Skeletal muscle tissue (tissue), 4 donors: ENCODE data around the gene EMD. TPM values are rescaled to one million over a fixed set of nuclear protein-coding genes. Genes with fewer than 3 reads are reported as not detected.

Experiments
- H3K27ac ChIP-seq: one replicate; pipeline ENCODE4 v1.7.0; 2013; ENCODE audit warnings: mild to moderate bottlenecking, low read depth, low read length, inconsistent platforms
- H3K27me3 ChIP-seq, 3 donors: one replicate each; pipeline ENCODE4 v1.7.0; 2013; ENCODE audit warnings: low read length in 3 of 3; ENCODE audit not compliant: control insufficient read depth in 3 of 3, insufficient read depth in 3 of 3
- H3K36me3 ChIP-seq, 3 donors: one replicate each; pipeline ENCODE4 v1.7.0; 2013; ENCODE audit warnings: low read length in 3 of 3; ENCODE audit not compliant: control insufficient read depth in 3 of 3, insufficient read depth in 3 of 3
- H3K4me1 ChIP-seq, 3 donors: one replicate each; pipeline ENCODE4 v1.7.0; 2013; ENCODE audit warnings: low read length in 3 of 3, mild to moderate bottlenecking in 3 of 3; ENCODE audit not compliant: control insufficient read depth in 3 of 3, insufficient read depth in 3 of 3
- H3K4me3 ChIP-seq, 3 donors: one replicate each; pipeline ENCODE4 v1.7.0; 2013; ENCODE audit warnings: low read length in 3 of 3
- H3K9ac ChIP-seq, 3 donors: one replicate each; pipeline ENCODE4 v1.7.0; 2013; ENCODE audit warnings: low read length in 3 of 3, mild to moderate bottlenecking in 3 of 3, moderate library complexity in 2 of 3, low read depth in 1 of 3
- H3K9me3 ChIP-seq, 3 donors: one replicate each; pipeline ENCODE4 v1.7.0; 2013; ENCODE audit warnings: low read length in 3 of 3; ENCODE audit not compliant: control insufficient read depth in 3 of 3
- total RNA-seq: library from RNA; depleted of rRNA; stranded (reverse); fragments of >200 nt; gene quantifications from one replicate; pipeline ENCODE4 v1.2.3, GENCODE V29; 2014
- donor health status: Osteomylitis.

Gene EMD
- total RNA-seq, 1 donor from 2014 or later, result 10.4 TPM

GRCh38 chrX:154370300-154371016 lies 8.6 kb upstream of the EMD start:
- Histone ChIP-seq H3K9me3 (no peaks in the 10 kb centered on the region), H3K9ac (peak overlapping the region; percentile 56 to 82 (median 65)), H3K4me3 (peak overlapping the region; percentile 83 to 90 (median 87)), H3K27ac (peak overlapping the region; percentile 80), H3K36me3 (peaks cover 5 to 9% (median 7%) of the 10 kb centered on the region in 3 donors), H3K4me1 (peaks cover 24 to 52% (median 35%) of the 10 kb centered on the region in 3 donors), H3K27me3 (no peaks in the 10 kb centered on the region)

- H3K36me3 ChIP-seq, result peaks cover 5 to 6% (median 6%) of the 10 kb centered on the region in 3 donors
- H3K9me3 ChIP-seq, result no peaks in the 10 kb centered on the region
- H3K4me1 ChIP-seq, result peaks cover 24 to 47% (median 35%) of the 10 kb centered on the region in 3 donors
- H3K9ac ChIP-seq, result peak overlapping the region in 2 of 3 donors; percentile 56 to 82
- no peaks in the 10 kb centered on the region for H3K27me3 ChIP-seq
- peak overlapping the region; percentile 80 for H3K27ac ChIP-seq
- H3K4me3 ChIP-seq, result peak overlapping the region; percentile 83 to 90 (median 87)
These were observed 7.9 kb upstream of the EMD start for GRCh38 chrX:154371017-154371788.

- H3K27ac ChIP-seq, result peak overlapping the region; percentile 30
- H3K9ac ChIP-seq, result peak overlapping the region in 1 of 3 donors; percentile 57
- peaks cover 19 to 41% (median 29%) of the 10 kb centered on the region in 3 donors for H3K4me1 ChIP-seq
These were observed 7.2 kb upstream of the EMD start for GRCh38 chrX:154371789-154372300.

GRCh38 chrX:154372612-154373022 lies 6.5 kb upstream of the EMD start:
- peak overlapping the region; percentile 36 for H3K27ac ChIP-seq
- peak overlapping the region in 1 of 3 donors; percentile 57 for H3K9ac ChIP-seq
- peaks cover 13 to 34% (median 26%) of the 10 kb centered on the region in 3 donors for H3K4me1 ChIP-seq
- no peaks in the 10 kb centered on the region for H3K9me3 ChIP-seq
- H3K36me3 ChIP-seq, result peaks cover 0 to 2% (median 0%) of the 10 kb centered on the region in 3 donors
- H3K27me3 ChIP-seq, result no peaks in the 10 kb centered on the region
- no peak overlapping the region for H3K4me3 ChIP-seq

More at GRCh38 chrX:154371789-154372300, 7.2 kb upstream of the EMD start:
- Histone ChIP-seq H3K9me3 (no peaks in the 10 kb centered on the region), H3K27me3 (no peaks in the 10 kb centered on the region), H3K36me3 (peaks cover 0 to 5% (median 4%) of the 10 kb centered on the region in 3 donors), H3K4me3 (peak overlapping the region in 2 of 3 donors; percentile 40 to 58)

- H3K27ac ChIP-seq, result peak overlapping the region; percentile 38
These were observed 5.5 kb upstream of the EMD start for GRCh38 chrX:154373340-154374306.

GRCh38 chrX:154374313-154375155 lies 4.6 kb upstream of the EMD start, which contains the start of gene FLNA:
FLNA (minus strand) TSS chrX:154374634; CDS start chrX:154371245, 3,389 bp downstream.
- no peaks in the 10 kb centered on the region for H3K9me3 ChIP-seq
- H3K27ac ChIP-seq, result peak within 1 kb of the TSS; percentile 44

More at GRCh38 chrX:154373340-154374306, 5.5 kb upstream of the EMD start:
- Histone ChIP-seq H3K4me1 (peaks cover 16 to 34% (median 28%) of the 10 kb centered on the region in 3 donors), H3K27me3 (no peaks in the 10 kb centered on the region), H3K4me3 (peak overlapping the region; percentile 52 to 61 (median 59)), H3K9ac (peak overlapping the region in 2 of 3 donors; percentile 65 to 75), H3K9me3 (no peaks in the 10 kb centered on the region), H3K36me3 (no peaks in the 10 kb centered on the region)

GRCh38 chrX:154375156-154375504 lies 4.0 kb upstream of the EMD start:
- peak overlapping the region in 1 of 3 donors; percentile 51 for H3K4me3 ChIP-seq
- peak overlapping the region; percentile 44 for H3K27ac ChIP-seq
- peak overlapping the region in 2 of 3 donors; percentile 64 to 68 for H3K9ac ChIP-seq

More at GRCh38 chrX:154374313-154375155, 4.6 kb upstream of the EMD start, which contains the start of gene FLNA:
- Histone ChIP-seq H3K27me3 (no peaks in the 10 kb centered on the region), H3K36me3 (no peaks in the 10 kb centered on the region), H3K4me1 (peaks cover 16 to 29% (median 28%) of the 10 kb centered on the region in 3 donors), H3K4me3 (peak within 1 kb of the TSS; percentile 52 to 61 (median 59)), H3K9ac (peak within 1 kb of the TSS in 2 of 3 donors; percentile 65 to 75)

GRCh38 chrX:154376774-154377173 lies 2.3 kb upstream of the EMD start:
- Histone ChIP-seq H3K27ac (no peak overlapping the region), H3K4me3 (no peak overlapping the region), H3K9me3 (no peaks in the 10 kb centered on the region), H3K4me1 (peaks cover 25 to 32% (median 29%) of the 10 kb centered on the region in 3 donors), H3K27me3 (no peaks in the 10 kb centered on the region), H3K36me3 (peaks cover 0 to 4% (median 3%) of the 10 kb centered on the region in 3 donors), H3K9ac (no peak overlapping the region)

More at GRCh38 chrX:154375156-154375504, 4.0 kb upstream of the EMD start:
- H3K27me3 ChIP-seq, result no peaks in the 10 kb centered on the region
- peaks cover 20 to 29% (median 28%) of the 10 kb centered on the region in 3 donors for H3K4me1 ChIP-seq
- H3K9me3 ChIP-seq, result no peaks in the 10 kb centered on the region
- peaks cover 0 to 3% (median 0%) of the 10 kb centered on the region in 3 donors for H3K36me3 ChIP-seq
